ENCODE data around the gene FGF11. TPM values are rescaled to one million over a fixed set of nuclear protein-coding genes. Genes with fewer than 3 reads are reported as not detected.

Gene FGF11
- total and polyA plus RNA-seq, 2 of the 13 experiments (the other 11 are each of a cell fraction or from before 2014, with no cell fraction given), result 0.20 to 7.6 TPM

- no peak for TF ChIP-seq ZNF589 (CRISPR knock-in tag; conservative IDR thresholded peaks at IDR 0.05)
Measured at GRCh38 chr17:7466639-7467341, 27.5 kb downstream of the FGF11 start (continued).

- Histone ChIP-seq H3K36me3 (replicated peaks in 1 of 2; ENCODE audit: control insufficient read depth in 1 of 2, insufficient read depth in 2 of 2, low read length in 2 of 2) (peaks cover 0 to 2% of the 10 kb centered on the region in 2 experiments; a peak in 3 of 5 replicates), H4K20me1 (ENCODE audit: insufficient read depth, low read length) (peaks cover 8% of the 10 kb centered on the region; the same call in 1 of the 2 replicates), H2AFZ (ENCODE audit: low read length) (no peak overlapping the region), H3K4me3 (replicated peaks in 1 of 3; ENCODE audit: insufficient read depth in 1 of 3, low read depth in 2 of 3, low read length in 3 of 3) (no peak overlapping the region), H3K4me2 (ENCODE audit: low read depth, low read length) (no peak overlapping the region), H3K27ac (ENCODE audit: extremely low read length, insufficient read depth, low read length) (no peak overlapping the region), H3K9ac (ENCODE audit: insufficient read depth, low read depth, low read length) (no peak overlapping the region), H3K4me1 (ENCODE audit: insufficient read depth, low read length) (peaks cover 26% of the 10 kb centered on the region), H3K9me3 (ENCODE audit: low read length) (no peaks in the 10 kb centered on the region), H3K27me3 (ENCODE audit: control insufficient read depth in 1 of 2, insufficient read depth in 2 of 2, low read length in 2 of 2) (no peaks in the 10 kb centered on the region), H3K79me2 (ENCODE audit: insufficient read depth, low read length) (peaks cover 14% of the 10 kb centered on the region)
- BruUV-seq (replicated peaks), result no TSS peak
- POLR2A ChIA-PET, result interaction anchor here (1.4 kb wide), 1 partner anchor 22 kb away, joined by 4 read pairs; no protein-coding TSS in a partner anchor
- no peak for DNase-seq (ENCODE audit: low spot score)
- in situ Hi-C loops (cut with HindIII; ENCODE audit: extremely low pct_ligation_motif_present, low pct_unique_long_range_greater_than_20kb), result no loop called here
- 95% methylated on average over 3 of the region's 3 CpGs for WGBS (ENCODE audit: low lambda C conversion rate)
- no peak for FAIRE-seq
- CTCF ChIA-PET (ENCODE audit: low intra/inter-chr PET ratio, low total read pairs), result no interaction called here
- ATAC-seq, result no peak
- intact Hi-C loops (cut with micrococcal nuclease; ENCODE audit: unreplicated experiment), result no loop called here
- no peak for TF ChIP-seq ZNF773 (CRISPR knock-in tag; IDR thresholded peaks at IDR 0.05; ENCODE audit: borderline replicate concordance)
- no peak for TF ChIP-seq BRCA1 (CRISPR knock-in tag; IDR thresholded peaks at IDR 0.05)
- TF ChIP-seq MATR3 (CRISPR knock-in tag; IDR thresholded peaks at IDR 0.05), result no peak
- TF ChIP-seq BATF2 (CRISPR knock-in tag; IDR thresholded peaks at IDR 0.05), result no peak
- no peak for TF ChIP-seq ZNF75D (CRISPR knock-in tag; IDR thresholded peaks at IDR 0.05; ENCODE audit: borderline replicate concordance)
- TF ChIP-seq SNAPC5 (CRISPR knock-in tag; IDR thresholded peaks at IDR 0.05; ENCODE audit: borderline replicate concordance), result no peak
- no peak for TF ChIP-seq AGO1 (IDR thresholded peaks at IDR 0.05; ENCODE audit: low read depth, low read length, poor library complexity, severe bottlenecking)
- no peak for TF ChIP-seq AHDC1 (CRISPR knock-in tag; IDR thresholded peaks at IDR 0.05; ENCODE audit: borderline replicate concordance)
- TF ChIP-seq TBX2 (CRISPR knock-in tag; IDR thresholded peaks at IDR 0.05; ENCODE audit: borderline replicate concordance), result no peak
- no peak for TF ChIP-seq ZNF780A (CRISPR knock-in tag; IDR thresholded peaks at IDR 0.05)
- no peak for TF ChIP-seq NFE2L2 (IDR thresholded peaks at IDR 0.05; ENCODE audit: low read length)
- TF ChIP-seq POLR2AphosphoS5 (IDR thresholded peaks at IDR 0.05; ENCODE audit: low read depth, low read length), result no peak
- no peak for TF ChIP-seq KLF13 (CRISPR knock-in tag; IDR thresholded peaks at IDR 0.05)
Measured at GRCh38 chr17:7467498-7467897, 28.2 kb downstream of the FGF11 start.

Measured in HepG2 (cell line).